SW480 (cell line): ENCODE results near the gene LRP5.

Experiments used
- DNase-seq: peaks from one replicate; pipeline ENCODE4 v3.0.0-alpha.2; 2016; ENCODE audit warnings: low spot score

Gene LRP5

DNA sequence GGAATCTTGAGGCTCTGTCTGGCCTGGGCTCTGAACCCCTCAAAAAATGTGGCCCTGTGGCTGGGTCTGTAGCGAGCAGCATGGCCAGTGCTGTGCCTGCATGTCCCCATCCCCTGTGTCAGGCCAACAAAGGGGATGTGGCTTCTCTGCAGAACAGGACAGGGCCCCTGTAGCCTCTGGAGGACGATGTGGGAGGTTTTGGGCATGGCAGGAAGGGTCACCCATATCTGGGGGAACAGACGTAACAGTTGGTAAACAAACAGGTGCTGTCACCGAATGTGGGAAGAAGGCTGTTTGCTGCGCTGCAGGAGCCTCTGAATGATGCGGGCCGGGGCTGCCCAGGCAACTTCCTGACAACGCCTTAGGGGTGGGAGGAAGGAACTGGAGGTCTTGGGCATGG is 35.0 kb downstream of the LRP5 start:
- no peak for DNase-seq

DNA sequence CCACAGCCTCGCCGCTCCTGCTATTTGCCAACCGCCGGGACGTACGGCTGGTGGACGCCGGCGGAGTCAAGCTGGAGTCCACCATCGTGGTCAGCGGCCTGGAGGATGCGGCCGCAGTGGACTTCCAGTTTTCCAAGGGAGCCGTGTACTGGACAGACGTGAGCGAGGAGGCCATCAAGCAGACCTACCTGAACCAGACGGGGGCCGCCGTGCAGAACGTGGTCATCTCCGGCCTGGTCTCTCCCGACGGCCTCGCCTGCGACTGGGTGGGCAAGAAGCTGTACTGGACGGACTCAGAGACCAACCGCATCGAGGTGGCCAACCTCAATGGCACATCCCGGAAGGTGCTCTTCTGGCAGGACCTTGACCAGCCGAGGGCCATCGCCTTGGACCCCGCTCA is 35.5 kb downstream of the LRP5 start:
- DNase-seq, result no peak

DNA sequence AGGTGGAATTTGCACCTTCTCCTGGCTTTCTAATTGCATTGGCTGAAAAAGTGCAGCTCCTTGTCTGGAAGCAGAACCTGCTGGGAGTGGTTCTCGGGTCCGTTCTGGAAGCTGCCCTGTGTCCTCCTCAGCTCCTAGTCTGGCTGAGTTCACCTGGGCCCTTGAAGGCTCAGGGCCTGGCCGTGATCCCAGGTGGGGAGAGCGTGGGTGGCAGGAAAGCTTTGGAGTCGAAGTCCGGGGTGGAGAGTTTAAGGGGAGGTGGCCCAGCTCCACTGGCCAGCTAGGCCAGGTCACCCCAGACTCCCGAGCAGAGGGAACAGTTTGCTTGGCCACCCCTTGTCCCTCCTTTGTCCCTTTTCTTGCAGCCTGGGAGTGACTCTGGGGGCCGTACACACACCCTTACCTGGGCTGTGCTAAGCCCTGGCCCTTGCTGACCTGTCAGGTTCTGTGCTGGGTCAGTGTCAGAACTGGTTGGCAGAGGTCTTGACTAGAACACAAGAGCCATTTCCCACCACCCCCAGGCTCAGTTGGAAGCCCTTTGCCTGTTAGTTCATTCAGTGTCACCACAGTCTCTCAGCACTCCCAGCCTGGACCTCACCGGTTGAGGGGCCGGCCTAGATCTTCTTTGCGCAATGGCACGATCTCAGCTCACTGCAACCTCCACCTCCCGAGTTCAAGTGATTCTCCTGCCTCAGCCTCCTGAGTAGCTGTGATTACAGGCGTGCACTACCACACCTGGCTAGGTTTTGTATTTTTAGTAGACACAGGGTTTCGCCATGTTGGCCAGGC is 37.3 kb downstream of the LRP5 start:
- DNase-seq, result no peak

DNA sequence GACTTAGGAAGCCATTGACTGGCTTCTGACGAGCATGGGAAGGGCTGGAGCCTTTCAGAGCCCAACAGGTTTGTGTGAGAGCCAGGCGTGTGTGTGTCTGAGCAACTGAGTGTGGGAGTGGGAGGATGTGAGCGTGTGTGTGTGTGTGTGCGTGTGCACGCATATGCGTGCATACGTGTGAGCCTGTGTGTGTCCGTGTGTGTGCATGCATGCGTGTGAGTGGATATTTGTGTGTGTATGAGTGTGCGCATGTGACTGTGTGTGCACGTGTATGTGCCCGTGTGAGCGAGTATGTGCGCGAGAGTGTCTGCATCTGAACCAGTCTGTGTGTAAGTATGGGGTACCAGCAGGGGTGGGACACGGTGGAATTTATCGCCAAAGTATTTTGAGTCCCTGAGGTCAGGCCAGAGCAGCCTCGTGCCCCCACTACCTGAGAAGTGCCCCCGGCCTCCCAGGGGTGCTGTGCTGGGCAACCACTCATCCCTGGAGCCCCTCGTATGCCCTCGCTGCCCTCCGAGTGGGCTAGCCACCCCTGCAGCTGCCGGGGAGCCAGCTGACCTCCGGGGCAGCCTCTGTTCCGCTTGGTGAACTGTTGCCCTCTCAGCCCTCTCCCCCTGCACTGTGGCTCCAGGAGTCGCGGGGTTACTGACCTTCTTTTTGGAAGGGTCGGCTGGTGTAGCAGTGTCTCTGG is 38.5 kb downstream of the LRP5 start:
- DNase-seq, result no peak

DNA sequence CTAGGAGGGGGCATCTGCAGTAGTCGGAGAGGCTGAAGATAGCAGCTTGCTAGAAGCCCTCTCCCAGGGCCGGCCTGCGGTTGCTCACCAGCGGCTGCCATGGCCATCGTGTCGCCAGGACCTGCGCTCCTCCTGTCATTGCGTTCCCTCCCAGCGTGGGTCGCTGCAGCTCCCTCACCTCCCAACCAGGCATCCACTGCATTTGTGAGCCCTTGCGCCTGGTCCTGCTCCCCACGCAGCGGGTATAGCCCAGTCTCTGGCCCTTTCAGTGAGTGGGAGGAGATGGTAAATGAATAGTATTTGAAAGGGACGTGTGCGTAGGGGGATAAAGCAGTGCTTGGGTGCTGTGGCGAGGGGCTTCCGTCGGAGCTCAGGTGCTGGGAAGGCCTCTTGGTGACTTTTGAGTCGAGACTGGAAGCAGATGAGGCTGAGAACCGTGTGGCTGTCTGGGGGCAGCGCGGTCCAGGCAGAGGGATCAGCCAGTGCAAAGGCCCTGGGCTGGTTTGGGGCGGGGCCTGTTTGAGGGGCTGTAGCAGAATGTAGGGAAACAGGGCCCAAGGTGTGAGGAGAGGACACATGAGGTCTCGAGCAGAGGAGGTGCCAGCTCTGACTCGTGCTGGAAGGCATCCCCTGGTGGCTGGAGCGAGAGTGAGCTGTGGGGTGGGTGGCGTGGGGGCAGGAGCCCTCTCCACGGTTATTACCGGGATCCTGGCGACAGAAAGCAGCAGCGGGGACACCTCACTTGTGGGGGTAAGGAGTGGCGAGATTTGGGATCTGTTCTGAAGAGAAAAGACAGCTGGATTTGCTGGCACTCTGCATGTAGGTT is 39.3 kb downstream of the LRP5 start:
- DNase-seq, result no peak

DNA sequence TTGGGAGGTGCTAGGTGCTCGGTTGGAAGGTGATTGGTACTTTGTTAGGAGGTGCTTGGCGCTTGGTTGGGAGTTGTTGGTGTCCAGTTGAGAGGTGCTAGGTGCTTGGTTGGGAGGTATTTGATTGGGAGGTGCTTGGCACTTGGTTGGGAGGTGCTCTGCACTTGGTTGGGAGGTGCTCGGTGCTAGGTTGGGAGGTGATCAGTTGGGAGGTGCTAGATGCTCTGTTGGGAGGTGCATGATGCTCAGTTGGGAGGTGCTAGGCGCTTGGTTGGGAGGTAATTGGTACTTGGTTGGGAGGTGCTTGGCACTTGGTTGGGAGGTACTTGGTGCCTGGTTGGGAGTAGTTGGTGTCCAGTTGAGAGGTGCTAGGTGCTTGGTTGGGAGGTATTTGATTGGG is 40.2 kb downstream of the LRP5 start:
- DNase-seq, result no peak

DNA sequence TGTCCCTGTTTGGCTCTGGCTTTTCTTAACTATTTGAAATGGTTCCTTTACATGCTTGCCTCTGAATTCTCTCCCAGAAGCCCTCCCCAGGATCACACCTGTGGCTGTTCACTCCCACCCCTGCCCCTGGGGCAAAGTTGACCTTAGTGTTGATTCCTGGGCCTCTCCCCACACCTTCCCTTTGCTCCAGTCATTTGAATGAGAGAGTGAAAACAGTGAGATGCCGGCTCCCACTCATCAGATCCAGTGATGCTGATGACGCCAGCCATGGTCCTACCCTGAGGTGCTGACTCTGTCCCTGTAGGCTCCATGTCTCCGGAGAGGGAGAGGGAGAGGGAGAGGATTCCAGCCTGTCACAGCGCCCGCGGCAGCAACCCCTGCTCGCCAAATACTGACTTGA is 40.7 kb downstream of the LRP5 start:
- DNase-seq, result no peak

DNA sequence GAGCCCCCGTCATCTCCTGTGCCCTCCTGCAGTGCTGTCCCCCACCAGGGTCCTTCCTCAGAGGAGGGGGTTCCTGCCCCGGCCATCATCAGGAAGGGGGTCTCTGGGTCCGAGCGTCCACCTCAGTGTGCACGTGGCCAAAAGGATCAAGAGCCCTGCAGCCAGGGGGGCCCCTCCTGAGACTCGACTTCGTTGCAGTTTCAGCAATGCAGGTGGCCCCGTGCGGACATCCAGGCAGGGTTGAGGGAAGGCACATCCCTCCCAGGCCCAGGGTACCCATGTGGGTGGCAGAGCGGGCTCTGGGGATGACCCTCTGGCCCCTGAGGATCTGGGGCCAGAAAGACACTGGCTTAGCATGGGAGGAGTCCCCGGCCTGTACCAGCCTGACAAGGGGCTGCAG is 41.3 kb downstream of the LRP5 start:
- no peak for DNase-seq

DNA sequence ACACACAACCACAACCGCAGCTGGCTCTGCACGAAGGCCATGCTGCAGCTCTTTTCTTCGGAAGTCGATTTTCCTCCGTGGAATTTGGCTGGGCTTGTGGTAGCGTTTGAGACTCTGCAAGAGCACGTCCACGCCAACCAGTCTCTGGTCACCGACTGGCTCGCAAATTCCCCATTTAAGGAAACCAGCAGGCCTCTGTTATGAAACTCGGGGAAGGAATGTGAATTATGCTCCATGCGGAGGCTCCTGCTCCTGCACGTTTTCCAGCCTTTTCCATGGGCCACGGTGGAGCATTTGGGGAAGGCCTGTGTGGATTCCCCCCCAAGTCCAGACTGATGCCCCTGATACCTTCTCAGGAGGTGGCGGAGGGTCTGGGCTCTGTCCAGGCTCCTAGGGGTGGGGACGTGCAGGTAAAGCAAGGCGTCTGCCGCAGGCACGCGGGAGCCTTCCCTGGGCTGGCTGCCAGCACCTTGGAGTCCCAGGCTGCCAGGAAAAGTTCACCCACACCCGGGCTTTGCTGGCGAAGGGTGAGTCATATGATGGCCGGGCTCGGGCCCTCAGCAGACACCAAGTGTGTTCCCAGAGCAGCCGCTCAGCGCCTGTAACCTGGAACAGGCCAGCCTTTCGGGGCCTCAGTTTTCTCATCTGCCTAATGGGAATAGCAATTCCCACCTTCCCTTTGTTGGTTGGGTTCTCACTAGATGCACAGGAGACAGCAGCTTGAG is 41.9 kb downstream of the LRP5 start:
- DNase-seq, result peak; percentile 51

DNA sequence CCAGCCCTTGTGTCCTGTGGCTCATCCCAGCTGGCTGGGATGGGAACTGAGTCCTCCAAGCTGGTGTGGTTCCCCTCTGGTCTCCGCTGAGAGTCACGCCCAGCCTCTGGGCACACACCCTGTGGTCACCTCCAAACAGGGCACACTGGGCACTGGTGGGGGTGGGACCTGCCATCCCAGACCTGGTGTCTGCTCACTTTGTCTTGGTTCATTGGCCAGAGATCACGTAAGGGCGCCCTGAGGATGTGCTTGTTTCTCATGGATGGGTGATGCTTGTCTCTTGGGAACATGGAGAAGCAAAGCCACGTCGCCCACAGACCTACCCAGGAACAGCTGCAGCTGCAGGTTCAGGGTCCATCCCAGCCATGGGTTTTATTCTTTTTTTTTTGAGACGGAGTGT is 43.1 kb downstream of the LRP5 start:
- no peak for DNase-seq

DNA sequence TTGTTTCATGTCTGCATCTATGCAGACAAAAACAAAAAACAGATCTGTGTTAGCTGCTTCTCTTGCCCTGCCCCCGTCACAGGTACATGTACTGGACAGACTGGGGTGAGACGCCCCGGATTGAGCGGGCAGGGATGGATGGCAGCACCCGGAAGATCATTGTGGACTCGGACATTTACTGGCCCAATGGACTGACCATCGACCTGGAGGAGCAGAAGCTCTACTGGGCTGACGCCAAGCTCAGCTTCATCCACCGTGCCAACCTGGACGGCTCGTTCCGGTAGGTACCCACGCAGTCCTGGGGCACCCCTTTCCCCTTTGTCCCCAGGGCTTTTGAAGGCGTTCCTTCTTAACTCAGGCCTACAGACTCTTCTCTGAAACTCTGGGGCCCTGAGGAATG is 45.2 kb downstream of the LRP5 start:
- DNase-seq, result no peak

DNA sequence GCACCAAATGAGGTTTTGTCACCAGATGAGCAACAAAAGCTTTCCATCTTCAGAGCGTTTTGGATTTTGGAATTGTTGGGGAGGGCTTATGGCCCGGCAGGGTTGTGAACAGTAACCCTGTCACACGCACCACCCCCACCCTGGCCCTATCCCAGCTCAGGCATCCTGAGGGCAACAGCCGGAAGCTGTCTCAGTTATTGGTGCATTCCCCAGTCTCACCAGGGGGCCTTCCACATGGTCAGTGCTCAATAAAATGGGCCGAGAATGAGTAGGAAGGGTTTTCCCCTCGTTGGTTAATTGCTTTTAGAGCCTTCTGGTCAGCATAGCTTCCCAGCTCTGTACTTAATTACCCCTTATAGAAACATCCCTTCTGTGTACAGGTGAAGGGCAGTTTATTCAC is 46.0 kb downstream of the LRP5 start:
- DNase-seq, result no peak

DNA sequence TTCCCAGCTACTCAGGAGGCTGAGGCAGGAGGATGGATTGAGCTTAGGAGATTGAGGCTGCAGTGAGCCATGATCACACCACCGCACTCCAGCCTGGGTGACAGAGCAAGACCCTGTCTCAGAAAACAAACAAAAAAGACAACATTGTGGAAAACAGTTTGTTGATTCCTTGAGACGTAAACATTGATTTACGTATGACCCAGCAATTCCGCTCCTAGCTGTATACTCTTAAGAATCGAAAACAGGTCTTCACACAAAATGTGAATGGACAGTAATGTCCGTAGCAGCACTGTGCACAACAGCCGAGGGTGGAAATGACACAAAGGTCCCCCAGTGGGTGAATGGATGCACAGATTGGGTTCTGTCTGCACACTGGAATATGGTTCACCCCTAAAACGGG is 49.3 kb downstream of the LRP5 start:
- DNase-seq, result no peak

DNA sequence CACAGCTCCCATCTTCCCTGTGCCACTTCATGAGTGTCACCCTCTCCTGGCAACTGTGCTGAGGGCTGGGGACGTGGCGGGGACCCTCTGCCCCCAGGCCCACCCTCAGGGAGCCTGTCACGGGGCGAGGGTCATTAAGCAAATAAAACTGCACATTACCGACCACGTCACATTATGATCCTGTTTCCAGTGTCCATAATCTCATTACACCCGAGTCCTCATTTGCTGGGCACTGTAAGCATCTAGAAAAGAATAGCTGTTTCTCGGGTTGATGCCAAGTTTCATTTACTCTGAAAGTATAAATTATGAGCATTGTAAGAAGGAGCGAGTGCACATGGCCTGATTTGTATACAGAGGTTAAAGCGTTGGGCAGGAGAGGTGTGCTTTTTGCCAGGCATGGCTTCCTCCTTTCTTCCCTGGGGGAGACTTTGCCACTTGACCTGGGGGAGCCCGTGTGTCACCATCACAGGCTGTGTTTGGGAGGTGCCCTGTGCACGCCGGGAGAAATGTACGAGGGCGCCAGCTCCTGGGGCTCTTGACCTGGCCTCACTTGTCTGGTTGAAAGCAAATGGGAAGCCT is 50.5 kb downstream of the LRP5 start:
- no peak for DNase-seq

DNA sequence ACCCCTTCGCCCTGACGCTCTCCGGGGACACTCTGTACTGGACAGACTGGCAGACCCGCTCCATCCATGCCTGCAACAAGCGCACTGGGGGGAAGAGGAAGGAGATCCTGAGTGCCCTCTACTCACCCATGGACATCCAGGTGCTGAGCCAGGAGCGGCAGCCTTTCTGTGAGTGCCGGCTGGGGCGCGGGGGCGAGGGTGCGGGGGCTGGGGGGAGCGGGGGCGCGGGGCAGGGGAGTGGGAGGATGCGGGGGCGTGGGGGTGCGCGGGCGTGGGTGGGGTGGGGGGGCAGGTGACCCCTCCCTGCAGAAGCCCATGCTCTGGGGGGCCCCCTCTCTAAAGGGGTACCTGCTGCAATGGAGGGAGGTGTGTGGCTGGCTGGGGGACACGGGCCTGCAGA is 51.4 kb downstream of the LRP5 start:
- DNase-seq, result no peak

DNA sequence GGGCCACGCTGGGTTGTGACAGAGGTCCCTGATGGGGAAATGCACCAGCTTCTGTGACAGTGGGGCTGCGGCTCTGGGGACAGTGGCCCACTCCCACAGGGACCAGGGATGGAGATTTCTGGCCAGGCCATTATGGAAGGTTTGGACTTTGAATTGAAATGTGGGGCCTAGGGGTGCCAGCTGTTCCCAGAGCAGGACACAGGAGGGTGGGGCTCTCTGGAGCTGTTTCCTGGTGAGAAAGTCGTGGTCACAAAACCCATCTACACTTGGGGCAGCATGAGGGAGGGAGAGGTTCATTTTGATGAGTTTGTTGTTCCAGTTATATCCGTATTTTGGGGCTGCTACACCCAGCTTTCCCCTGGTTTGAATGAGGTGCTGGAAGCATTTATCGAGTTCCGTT is 52.2 kb downstream of the LRP5 start:
- DNase-seq, result no peak

DNA sequence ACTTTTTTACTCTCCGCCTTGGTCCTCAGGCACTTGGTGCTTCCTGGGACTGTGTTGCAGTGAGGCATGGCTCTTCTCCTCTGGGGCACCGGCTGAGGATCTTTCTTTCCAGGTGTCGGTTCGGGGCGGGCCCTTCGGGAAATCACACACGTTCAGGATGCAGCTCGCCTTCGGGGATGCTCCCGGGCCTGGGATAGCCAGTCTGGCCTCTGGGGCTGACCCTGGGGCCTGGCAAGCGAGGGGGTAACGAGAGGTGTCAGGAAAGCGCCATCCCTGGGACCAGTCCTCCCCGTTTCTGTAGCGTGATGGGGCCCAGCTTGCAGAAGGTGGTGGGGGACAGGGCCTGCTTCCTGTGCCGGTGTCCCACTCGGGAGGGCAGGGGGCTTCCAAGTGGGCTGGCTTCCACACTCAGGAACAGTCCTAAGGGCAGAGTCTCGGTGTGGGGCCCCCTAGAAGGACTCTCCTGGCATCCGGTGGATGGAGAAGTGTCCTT is 53.6 kb downstream of the LRP5 start:
- DNase-seq, result no peak

DNA sequence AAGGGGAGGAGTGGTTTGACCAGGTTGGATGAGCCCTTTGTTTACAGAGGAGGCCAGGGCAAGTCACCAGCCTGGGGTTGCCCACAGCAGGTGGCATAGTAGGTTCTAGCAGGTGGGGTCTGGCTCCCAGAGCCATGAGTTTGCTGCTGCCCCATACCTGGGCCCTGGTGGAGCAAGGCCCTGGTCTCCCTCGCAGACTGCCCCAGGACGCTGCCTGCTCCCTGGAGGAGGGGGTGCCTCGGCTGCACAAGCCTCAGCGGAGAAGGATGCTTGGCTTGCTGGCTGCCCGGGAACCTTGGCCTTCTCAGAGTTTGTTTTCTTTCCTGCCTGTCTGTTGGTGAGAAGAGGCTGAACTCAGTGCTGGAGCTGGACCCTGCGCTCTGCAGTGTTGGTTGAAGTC is 54.9 kb downstream of the LRP5 start:
- no peak for DNase-seq

DNA sequence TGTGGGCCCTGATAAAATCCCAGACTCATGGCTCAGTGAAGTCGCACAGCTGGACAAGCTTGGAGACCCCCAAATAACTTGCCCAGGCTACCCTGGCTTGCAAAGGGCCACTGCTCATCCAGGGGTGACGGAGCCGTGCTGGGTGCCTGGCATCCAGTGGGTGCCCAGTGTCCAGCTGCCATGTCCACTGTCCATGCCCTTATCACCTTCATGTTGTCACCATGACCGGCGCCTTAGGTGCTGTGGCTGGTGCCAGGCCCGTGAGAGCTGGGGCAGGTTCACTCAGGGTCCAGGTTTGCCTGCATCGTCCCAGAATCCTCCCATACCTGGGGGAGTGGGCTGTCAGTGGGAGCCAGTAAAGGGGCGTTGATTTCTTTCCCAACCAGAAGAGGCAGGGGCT is 57.4 kb downstream of the LRP5 start:
- no peak for DNase-seq

DNA sequence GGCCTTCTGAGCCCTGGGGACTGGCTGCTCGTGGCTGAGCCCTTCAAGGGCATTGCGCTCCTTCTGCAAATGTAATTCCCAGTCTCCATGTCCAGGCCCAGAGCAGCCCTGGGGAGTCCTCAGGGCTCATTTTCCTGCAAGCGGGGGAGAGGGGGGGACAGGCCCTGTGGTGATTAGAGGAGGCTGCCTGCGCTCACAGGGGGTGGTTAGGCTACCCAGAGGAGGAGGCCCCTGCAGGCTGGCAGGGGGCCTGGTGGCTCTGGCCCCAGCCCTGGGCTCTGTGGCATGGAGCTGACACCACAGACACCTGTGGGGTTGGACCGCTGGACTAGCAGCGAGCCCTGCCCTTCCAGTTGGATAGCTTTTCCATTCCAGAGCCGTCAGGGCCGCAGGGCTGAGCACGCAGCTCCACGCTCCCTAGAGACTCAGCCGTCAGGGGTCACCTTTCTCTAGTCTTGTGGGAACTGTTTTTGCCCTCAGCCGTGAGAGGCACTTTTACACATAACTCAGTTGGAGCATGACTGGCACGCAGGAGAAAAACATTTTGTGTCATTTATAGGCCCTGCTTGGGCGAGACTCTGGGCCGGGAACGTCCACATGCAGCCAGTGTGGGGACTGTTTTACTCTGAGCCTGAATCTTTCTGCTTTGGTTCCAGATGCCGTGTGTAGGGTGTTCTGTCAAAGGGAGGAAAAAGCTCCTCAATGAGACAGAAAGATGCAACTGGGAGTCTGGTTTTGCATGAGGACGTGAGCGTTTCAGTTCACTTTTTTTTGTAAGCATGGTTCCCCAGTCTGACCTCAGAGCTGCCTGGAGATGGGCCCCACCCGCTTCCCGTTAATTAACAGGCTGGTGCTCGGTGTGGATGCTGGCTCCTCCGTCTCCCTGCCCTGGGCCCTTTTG is 58.1 kb downstream of the LRP5 start:
- no peak for DNase-seq
